Activated effector memory CD4-positive, alpha-beta T cell treated with Interleukin-2 at 50 U/mL for 16 hours (primary cell): Measurements from ENCODE around the gene VAV3.

Experiments
- DNase-seq: peaks from one replicate; pipeline ENCODE4 v3.0.0-alpha.2; 2020

VAV3 gene

GRCh38 chr1:107972391-107973180 is 7.6 kb upstream of the VAV3 start:
- DNase-seq = no peak

DNA sequence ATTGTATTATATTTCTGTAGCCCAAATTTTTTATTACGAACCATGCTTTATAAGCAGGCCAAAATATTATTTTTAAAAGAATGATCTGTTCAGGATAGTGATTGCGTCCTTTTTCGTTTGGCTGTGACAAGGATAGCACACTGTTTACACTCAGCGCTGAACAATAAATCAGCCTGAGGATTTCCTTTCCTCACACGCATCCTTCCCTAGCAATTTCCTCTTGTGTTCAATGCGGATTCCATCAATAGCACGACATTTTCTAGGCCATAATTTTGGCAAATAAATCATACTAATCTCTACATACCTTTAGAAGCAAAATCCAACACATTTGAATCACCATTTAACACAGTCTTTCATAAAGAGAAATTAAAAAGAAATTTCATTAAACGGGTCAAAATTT is 1.6 kb upstream of the VAV3 start:
- DNase-seq = no peak

GRCh38 chr1:107964336-107965109 is 457 bp downstream of the VAV3 start:
- DNase-seq = peak; percentile 18

DNA sequence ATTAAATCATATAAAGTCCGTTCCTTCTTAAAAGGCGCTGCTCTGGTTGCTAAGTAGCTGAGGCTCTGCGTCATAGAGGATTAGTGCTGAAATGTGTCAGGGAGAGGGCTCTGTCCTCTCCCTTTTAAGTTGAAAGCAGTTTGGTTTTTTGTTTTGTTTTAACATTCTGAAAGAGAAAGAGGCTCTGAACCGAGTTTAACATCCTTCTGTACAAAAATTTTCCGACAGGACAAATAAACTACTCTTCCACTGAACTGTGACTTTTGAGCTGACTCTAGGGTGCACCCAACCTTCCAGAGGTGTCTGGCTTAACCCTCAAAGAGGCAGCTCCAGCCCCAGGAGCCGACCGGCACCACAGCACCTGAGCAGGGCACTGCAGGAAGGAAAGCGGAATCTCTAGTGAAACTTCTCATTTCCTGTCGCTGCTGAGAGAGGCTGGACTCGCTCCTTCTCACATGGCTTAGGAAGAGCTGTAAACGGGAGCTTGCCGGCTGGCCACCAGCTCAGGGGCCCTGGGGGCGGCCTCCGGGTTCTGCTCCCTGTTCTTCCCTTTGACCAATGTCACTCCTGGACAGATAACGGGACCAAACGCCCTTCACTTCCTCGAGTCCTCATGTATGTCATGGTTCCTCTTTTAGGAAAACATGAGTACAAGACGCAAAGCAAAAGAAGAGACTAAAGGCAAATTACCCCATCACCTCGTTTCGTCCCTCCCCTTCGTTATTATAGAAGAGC is 1.2 kb downstream of the VAV3 start:
- DNase-seq = peak; percentile 13

DNA sequence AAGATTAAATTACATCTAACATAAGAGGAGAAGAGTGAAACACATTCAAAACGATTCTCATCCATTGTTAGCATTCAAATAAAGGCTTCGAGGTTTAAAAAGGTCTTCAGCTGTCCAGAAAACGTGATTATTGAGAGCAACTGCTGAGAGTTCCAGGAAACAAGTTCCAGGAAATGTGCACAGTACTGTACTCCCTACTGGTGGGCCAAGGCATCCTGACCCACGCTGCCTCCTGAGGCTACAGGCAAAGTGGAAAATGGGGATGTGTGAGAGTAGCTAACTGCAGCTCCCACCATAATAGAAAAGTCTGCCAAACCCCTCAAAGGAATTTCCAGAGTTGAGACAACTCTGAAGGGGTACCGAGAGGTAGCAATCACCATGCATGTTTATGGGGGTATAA is 2.0 kb downstream of the VAV3 start:
- no peak for DNase-seq

GRCh38 chr1:107954719-107955415 is 10.1 kb downstream of the VAV3 start:
- DNase-seq = no peak

- no peak for DNase-seq
These were observed 10.9 kb downstream of the VAV3 start for GRCh38 chr1:107954126-107954525.

GRCh38 chr1:107953556-107953955 is 11.4 kb downstream of the VAV3 start:
- no peak for DNase-seq

DNA sequence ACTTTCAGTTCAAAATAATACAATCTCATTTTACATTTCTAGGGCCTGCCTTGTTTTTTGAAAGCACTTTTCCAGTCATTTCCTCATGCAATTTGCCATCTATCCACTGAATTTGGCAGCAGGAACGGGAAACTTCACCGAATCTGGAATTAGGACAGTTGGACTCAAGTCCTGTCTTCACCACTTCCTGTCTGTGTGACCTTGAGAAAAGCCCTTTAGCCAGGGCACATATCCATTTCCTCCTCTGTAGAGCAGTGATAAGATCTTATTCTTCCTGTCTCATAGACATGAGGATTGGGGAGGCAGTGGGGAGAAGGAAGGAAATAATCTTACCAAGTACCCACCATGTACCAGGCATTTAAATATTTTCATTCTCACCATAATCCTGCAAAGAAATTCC is 12.0 kb downstream of the VAV3 start:
- no peak for DNase-seq

- no peak for DNase-seq
These were observed 14.5 kb downstream of the VAV3 start for GRCh38 chr1:107950464-107950863.

DNA sequence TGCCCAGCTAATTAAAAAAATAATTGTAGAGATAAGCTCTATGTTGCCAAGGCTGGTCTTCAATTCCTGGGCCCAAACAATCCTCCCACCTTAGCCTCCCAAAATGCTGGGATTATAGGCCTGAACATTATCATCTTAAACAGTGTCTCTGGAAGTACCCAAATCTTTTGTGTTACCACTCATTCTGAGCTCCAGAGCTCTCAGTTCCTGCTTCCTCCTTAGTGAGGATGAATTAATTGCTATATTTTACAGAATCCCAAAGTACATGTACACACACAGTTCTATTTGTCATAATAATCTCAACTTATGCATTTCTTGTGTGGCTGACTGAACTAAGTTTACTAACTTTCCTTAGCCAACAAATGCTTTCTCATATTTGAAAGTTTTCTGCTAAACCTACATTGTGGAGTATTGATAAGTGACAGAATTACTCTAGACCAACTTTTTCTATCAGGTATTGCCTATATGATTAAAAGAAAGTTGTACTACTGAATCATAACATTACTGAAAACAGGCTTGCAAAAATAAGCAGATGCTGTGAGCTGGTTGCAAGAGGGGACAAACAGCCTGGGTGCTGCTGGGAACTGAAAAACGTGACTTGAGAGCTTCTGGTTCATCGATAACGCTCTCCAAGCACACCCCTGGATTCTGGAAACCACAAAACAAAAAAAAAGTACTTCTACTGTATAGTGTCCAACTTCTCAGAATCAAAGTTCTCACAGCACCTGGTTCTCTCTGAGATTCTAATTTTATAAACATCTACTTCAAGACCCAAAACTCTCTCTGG is 15.3 kb downstream of the VAV3 start:
- no peak for DNase-seq

DNA sequence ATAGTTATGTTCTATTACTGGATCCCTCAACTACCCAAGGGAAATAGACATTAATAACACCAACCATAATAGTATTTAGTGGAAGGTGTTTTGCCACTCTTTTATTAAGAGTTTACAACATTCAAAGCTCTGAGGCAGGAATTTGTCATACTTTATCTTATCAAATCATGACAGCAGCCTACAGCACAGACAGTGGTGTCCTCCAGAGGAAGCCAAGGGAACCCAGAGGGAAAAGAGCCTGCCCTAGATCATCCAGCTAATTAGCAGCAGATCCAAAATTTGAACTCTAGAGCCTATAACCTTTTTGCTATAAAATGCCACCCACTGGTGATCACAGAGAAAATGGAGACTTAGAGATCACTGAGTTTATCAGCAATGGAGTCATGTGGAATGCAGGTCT is 18.2 kb downstream of the VAV3 start:
- DNase-seq = no peak

DNA sequence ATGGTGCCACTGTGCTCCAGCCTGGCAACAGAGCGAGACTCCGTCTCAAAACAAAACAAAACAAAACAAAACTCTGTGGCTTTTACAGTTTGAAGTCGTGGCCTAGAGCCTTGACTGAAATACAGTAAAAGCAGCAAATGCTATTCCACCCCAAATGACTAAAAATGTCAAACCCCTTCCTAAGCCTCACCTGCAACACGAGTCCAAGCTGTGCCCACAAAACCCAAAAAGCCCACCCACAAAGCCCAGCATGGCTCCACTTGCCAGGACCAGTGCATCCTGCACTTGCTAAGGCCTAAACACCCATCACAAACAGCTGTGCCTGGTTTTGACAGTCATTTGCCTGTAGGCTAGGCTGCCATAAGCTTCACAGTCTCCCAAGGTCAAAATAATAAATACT is 21.3 kb downstream of the VAV3 start:
- no peak for DNase-seq

DNA sequence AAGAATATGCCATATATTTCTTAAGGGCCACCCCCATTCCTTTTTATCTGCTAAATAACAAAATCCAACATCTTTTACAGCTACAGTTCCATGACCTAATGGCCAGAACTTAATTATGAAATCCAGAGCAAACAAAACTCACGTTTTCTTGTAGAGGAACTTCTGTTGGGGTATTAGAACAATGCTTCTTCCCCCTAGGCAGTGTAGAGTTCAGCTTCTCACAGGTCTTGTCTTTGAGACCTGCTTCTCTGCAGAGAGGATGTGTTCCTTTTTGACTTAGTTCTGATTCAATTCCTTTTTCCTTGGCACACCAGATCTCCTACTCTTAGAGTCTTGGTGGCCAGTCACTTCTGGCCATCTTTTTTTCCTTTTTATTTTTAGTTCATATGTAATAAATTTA is 22.2 kb downstream of the VAV3 start:
- DNase-seq = no peak

GRCh38 chr1:107941531-107941930 is 23.4 kb downstream of the VAV3 start:
- no peak for DNase-seq

- DNase-seq = no peak
These were observed 23.9 kb downstream of the VAV3 start for GRCh38 chr1:107941123-107941522.

GRCh38 chr1:107940701-107941100 is 24.3 kb downstream of the VAV3 start:
- DNase-seq = no peak

GRCh38 chr1:107940017-107940577 is 24.9 kb downstream of the VAV3 start:
- no peak for DNase-seq

DNA sequence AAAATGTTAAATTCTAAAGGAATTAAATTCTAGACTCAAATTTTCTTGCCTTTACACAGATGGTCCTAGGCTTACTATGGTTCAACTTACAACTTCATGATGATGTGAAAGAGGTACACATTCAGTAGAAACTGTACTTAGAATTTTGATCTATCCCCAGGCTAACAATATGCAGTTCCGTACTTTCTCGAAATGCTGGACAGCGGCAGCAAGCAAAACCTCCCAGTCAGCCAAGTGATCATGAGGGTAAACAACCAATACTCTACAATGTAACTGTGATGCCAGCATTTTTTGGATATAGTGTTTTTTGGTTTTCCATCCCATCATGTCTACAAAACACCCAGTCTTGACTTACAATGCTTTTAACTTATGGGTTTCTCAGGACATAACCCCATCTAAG is 25.7 kb downstream of the VAV3 start:
- no peak for DNase-seq

GRCh38 chr1:107936498-107937481 is 28.2 kb downstream of the VAV3 start:
- no peak for DNase-seq
